Measurements from ENCODE around the gene SMKR1. TPM values are rescaled to one million over a fixed set of nuclear protein-coding genes. Genes with fewer than 3 reads are reported as not detected.

The SMKR1 gene
- total RNA-seq, 1 donor = 0.72 TPM

- Histone ChIP-seq H3K36me3 (ENCODE audit: insufficient read depth, low read length) (no peaks in the 10 kb centered on the region), H3K4me1 (ENCODE audit: insufficient read depth, low read length) (peaks cover 5% of the 10 kb centered on the region), H2AFZ (ENCODE audit: low read length) (no peak overlapping the region), H3K79me2 (ENCODE audit: insufficient read depth, low read length) (no peaks in the 10 kb centered on the region), H3K27me3 (ENCODE audit: insufficient read depth, low read length) (peaks cover 11% of the 10 kb centered on the region), H3K4me2 (ENCODE audit: insufficient read depth, low read length) (no peak overlapping the region), H3K9me3 (ENCODE audit: low read depth, low read length) (no peaks in the 10 kb centered on the region), H3K27ac (ENCODE audit: low read depth, low read length) (no peak overlapping the region), H3K4me3 (ENCODE audit: insufficient read depth, low read length) (no peak overlapping the region), H4K20me1 (ENCODE audit: insufficient read depth, low read length) (no peaks in the 10 kb centered on the region)
- TF ChIP-seq, protein P1, sequence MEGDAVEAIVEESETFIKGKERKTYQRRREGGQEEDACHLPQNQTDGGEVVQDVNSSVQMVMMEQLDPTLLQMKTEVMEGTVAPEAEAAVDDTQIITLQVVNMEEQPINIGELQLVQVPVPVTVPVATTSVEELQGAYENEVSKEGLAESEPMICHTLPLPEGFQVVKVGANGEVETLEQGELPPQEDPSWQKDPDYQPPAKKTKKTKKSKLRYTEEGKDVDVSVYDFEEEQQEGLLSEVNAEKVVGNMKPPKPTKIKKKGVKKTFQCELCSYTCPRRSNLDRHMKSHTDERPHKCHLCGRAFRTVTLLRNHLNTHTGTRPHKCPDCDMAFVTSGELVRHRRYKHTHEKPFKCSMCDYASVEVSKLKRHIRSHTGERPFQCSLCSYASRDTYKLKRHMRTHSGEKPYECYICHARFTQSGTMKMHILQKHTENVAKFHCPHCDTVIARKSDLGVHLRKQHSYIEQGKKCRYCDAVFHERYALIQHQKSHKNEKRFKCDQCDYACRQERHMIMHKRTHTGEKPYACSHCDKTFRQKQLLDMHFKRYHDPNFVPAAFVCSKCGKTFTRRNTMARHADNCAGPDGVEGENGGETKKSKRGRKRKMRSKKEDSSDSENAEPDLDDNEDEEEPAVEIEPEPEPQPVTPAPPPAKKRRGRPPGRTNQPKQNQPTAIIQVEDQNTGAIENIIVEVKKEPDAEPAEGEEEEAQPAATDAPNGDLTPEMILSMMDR (IDR thresholded peaks at IDR 0.05; ENCODE audit: extremely low read depth, low read depth, low read length) = no peak
- DNase-seq (ENCODE audit: insufficient read length, low spot score, missing footprints) = peak; percentile 80
Measured at GRCh38 chr7:129514683-129515082, 12.4 kb downstream of the SMKR1 start.

- H3K27me3 ChIP-seq (ENCODE audit: insufficient read depth, low read length) = peaks cover 14% of the 10 kb centered on the region
- H3K4me3 ChIP-seq (ENCODE audit: insufficient read depth, low read length) = no peak overlapping the region
- TF ChIP-seq, protein P1 (IDR thresholded peaks at IDR 0.05; ENCODE audit: extremely low read depth, low read depth, low read length) = no peak
- H2AFZ ChIP-seq (ENCODE audit: low read length) = no peak overlapping the region
- H3K27ac ChIP-seq (ENCODE audit: low read depth, low read length) = no peak overlapping the region
- H4K20me1 ChIP-seq (ENCODE audit: insufficient read depth, low read length) = no peaks in the 10 kb centered on the region
- no peaks in the 10 kb centered on the region for H3K9me3 ChIP-seq (ENCODE audit: low read depth, low read length)
- DNase-seq (ENCODE audit: insufficient read length, low spot score, missing footprints) = peak; percentile 22
- H3K36me3 ChIP-seq (ENCODE audit: insufficient read depth, low read length) = no peaks in the 10 kb centered on the region
- no peaks in the 10 kb centered on the region for H3K79me2 ChIP-seq (ENCODE audit: insufficient read depth, low read length)
- peaks cover 5% of the 10 kb centered on the region for H3K4me1 ChIP-seq (ENCODE audit: insufficient read depth, low read length)
- no peak overlapping the region for H3K4me2 ChIP-seq (ENCODE audit: insufficient read depth, low read length)
Measured at GRCh38 chr7:129515381-129515780, 13.1 kb downstream of the SMKR1 start.

DNA sequence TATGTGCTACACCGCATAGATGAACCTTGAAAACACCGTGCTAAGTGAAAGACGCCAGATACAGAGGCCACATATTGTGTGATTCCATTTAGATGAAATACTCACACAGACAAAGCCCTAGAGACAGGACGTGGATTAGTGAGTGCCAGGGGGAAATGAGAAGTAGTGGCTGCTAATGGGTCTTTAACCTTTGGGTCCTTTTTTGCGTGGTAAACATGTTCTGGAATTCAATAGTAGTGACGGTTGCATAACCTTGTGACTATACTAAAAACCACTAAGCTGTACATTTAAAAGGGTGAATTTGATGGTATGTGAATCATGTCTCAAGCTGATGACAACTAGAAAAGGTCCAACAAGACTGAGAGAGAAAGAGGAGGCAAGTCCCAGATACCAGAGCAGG, 15.6 kb downstream of the SMKR1 start:
- peaks cover 5% of the 10 kb centered on the region for H3K4me1 ChIP-seq (ENCODE audit: insufficient read depth, low read length)
- no peaks in the 10 kb centered on the region for H3K79me2 ChIP-seq (ENCODE audit: insufficient read depth, low read length)
- no peak for DNase-seq (ENCODE audit: insufficient read length, low spot score, missing footprints)
- no peak overlapping the region for H2AFZ ChIP-seq (ENCODE audit: low read length)
- no peaks in the 10 kb centered on the region for H3K9me3 ChIP-seq (ENCODE audit: low read depth, low read length)
- H4K20me1 ChIP-seq (ENCODE audit: insufficient read depth, low read length) = no peaks in the 10 kb centered on the region
- H3K36me3 ChIP-seq (ENCODE audit: insufficient read depth, low read length) = no peaks in the 10 kb centered on the region
- no peak overlapping the region for H3K4me2 ChIP-seq (ENCODE audit: insufficient read depth, low read length)
- H3K27me3 ChIP-seq (ENCODE audit: insufficient read depth, low read length) = peaks cover 17% of the 10 kb centered on the region
- no peak overlapping the region for H3K4me3 ChIP-seq (ENCODE audit: insufficient read depth, low read length)
- H3K27ac ChIP-seq (ENCODE audit: low read depth, low read length) = no peak overlapping the region
- TF ChIP-seq, protein P1 (IDR thresholded peaks at IDR 0.05; ENCODE audit: extremely low read depth, low read depth, low read length) = no peak

GRCh38 chr7:129519464-129519863, 17.1 kb downstream of the SMKR1 start:
- no peaks in the 10 kb centered on the region for H3K79me2 ChIP-seq (ENCODE audit: insufficient read depth, low read length)
- DNase-seq (ENCODE audit: insufficient read length, low spot score, missing footprints) = no peak
- TF ChIP-seq, protein P1 (IDR thresholded peaks at IDR 0.05; ENCODE audit: extremely low read depth, low read depth, low read length) = no peak

More at GRCh38 chr7:129519464-129519863, 17.1 kb downstream of the SMKR1 start:
- Histone ChIP-seq H3K27me3 (ENCODE audit: insufficient read depth, low read length) (peaks cover 16% of the 10 kb centered on the region), H4K20me1 (ENCODE audit: insufficient read depth, low read length) (no peaks in the 10 kb centered on the region), H2AFZ (ENCODE audit: low read length) (no peak overlapping the region), H3K4me2 (ENCODE audit: insufficient read depth, low read length) (no peak overlapping the region), H3K4me3 (ENCODE audit: insufficient read depth, low read length) (no peak overlapping the region), H3K9me3 (ENCODE audit: low read depth, low read length) (no peaks in the 10 kb centered on the region), H3K36me3 (ENCODE audit: insufficient read depth, low read length) (no peaks in the 10 kb centered on the region), H3K4me1 (ENCODE audit: insufficient read depth, low read length) (peaks cover 5% of the 10 kb centered on the region), H3K27ac (ENCODE audit: low read depth, low read length) (no peak overlapping the region)
